HG03135 (cell line): ENCODE results near the gene PLA2G10.
"Not testable (repeated sequence)": the region's sequence is repeated elsewhere in the genome, so short reads cannot be mapped to it uniquely, and the experiment has no call there.

ENCODE experiments used
- ATAC-seq: cut with Tn5 transposase; IDR thresholded peaks from one replicate; pipeline ENCODE4 v1.9.1; 2021; ENCODE audit warnings: mild to moderate bottlenecking, moderate library complexity; ENCODE audit not compliant: unreplicated experiment

Gene PLA2G10

GRCh38 chr16:14667347-14668266 lies 26.5 kb downstream of the PLA2G10 start:
- ATAC-seq, result no peak

GRCh38 chr16:14658063-14658462 lies 36.0 kb downstream of the PLA2G10 start:
- ATAC-seq, result peak; percentile 71

- ATAC-seq, result no peak
Measured at GRCh38 chr16:14652726-14653125, 41.4 kb downstream of the PLA2G10 start.

- no peak for ATAC-seq
Measured at GRCh38 chr16:14650629-14651028, 43.5 kb downstream of the PLA2G10 start.

- no peak for ATAC-seq
Measured at GRCh38 chr16:14649816-14650215, 44.3 kb downstream of the PLA2G10 start.

GRCh38 chr16:14641926-14642325 lies 52.2 kb downstream of the PLA2G10 start:
- no peak for ATAC-seq

GRCh38 chr16:14641206-14641605 lies 52.9 kb downstream of the PLA2G10 start:
- no peak for ATAC-seq

GRCh38 chr16:14640538-14640937 lies 53.6 kb downstream of the PLA2G10 start:
- no peak for ATAC-seq

- not testable (repeated sequence) for ATAC-seq
Measured at GRCh38 chr16:14636951-14637240, 57.2 kb downstream of the PLA2G10 start.

- ATAC-seq, result not testable (repeated sequence)
Measured at GRCh38 chr16:14636179-14636950, 57.7 kb downstream of the PLA2G10 start.

GRCh38 chr16:14635395-14636165 lies 58.5 kb downstream of the PLA2G10 start:
- ATAC-seq, result no peak

- no peak for ATAC-seq
Measured at GRCh38 chr16:14634389-14634725, 59.8 kb downstream of the PLA2G10 start.

GRCh38 chr16:14632693-14633569 lies 61.2 kb downstream of the PLA2G10 start, which contains the start of gene BFAR:
Gene BFAR, plus strand, starts transcription at chr16:14632951. Its CDS starts 11,396 bp downstream, at chr16:14644347.
- ATAC-seq, result peak; percentile 71

GRCh38 chr16:14630620-14631330 lies 63.3 kb downstream of the PLA2G10 start:
- not testable (repeated sequence) for ATAC-seq

- peak; percentile 50 for ATAC-seq
Measured at GRCh38 chr16:14629919-14630619, 64.0 kb downstream of the PLA2G10 start, which contains the start of gene PARN. Gene PARN, minus strand, starts transcription at chr16:14630260. Its CDS starts 135 bp downstream, at chr16:14630125.

GRCh38 chr16:14629612-14629918 lies 64.5 kb downstream of the PLA2G10 start:
- peak; percentile 5 for ATAC-seq

- no peak for ATAC-seq
Measured at GRCh38 chr16:14628806-14629611, 65.1 kb downstream of the PLA2G10 start.

GRCh38 chr16:14627078-14627477 lies 67.0 kb downstream of the PLA2G10 start:
- no peak for ATAC-seq
